SK-N-SH (cell line): ENCODE results near the gene GALM. TPM values are rescaled to one million over a fixed set of nuclear protein-coding genes. Genes with fewer than 3 reads are reported as not detected.

Source experiments
- CTCF ChIA-PET: fragments of 300-600, 350-600 bp; formaldehyde crosslinking; extraction: SDS; loops from one replicate; lab custom pipeline; 2021; lab: Yijun Ruan, JAX
- POLR2A ChIA-PET: fragments of 350-600 bp; sonication (Branson Sonifier 250); formaldehyde crosslinking; extraction: SDS; loops from one replicate; lab custom pipeline; 2020; ENCODE audit warnings: antibody characterized with exemption, inconsistent platforms; lab: Yijun Ruan, JAX
- DNase-seq: peaks from one replicate; pipeline ENCODE4 v3.0.0; 2012
- H2AFZ ChIP-seq: fragments of 200-600 bp; sonication (generic); 2 replicates; pipeline ENCODE4 v1.8.1; 2016; ENCODE audit warnings: antibody characterized with exemption, mild to moderate bottlenecking, low read depth
- H3F3A ChIP-seq: fragments of 200-600 bp; sonication (generic); replicated peaks from 2 replicates; pipeline ENCODE3; 2016; ENCODE audit warnings: antibody characterized with exemption, mild to moderate bottlenecking; ENCODE audit not compliant: insufficient read depth
- H3K27ac ChIP-seq, 2 experiments: fragments of 200-500 bp in 1 of 2; fragments of 200-600 bp in 1 of 2; sonication (Bioruptor generic) in 1 of 2; sonication (generic), shearing (Covaris generic) in 1 of 2; 2 replicates each; pipeline versions ENCODE4 v1.5.1 to v1.6.1; 2014 to 2016; ENCODE audit warnings: low read depth in 2 of 2, inconsistent platforms in 1 of 2, low read length in 1 of 2, mild to moderate bottlenecking in 1 of 2, mixed read lengths in 1 of 2
- H3K27me3 ChIP-seq: fragments of 200-600 bp; sonication (generic), shearing (Covaris generic); 2 replicates; pipeline ENCODE4 v1.6.1; 2016; ENCODE audit warnings: mixed run types; ENCODE audit not compliant: insufficient read depth
- H3K36me3 ChIP-seq, 2 experiments: fragments of 200-500 bp in 1 of 2; fragments of 200-600 bp in 1 of 2; sonication (Bioruptor generic) in 1 of 2; sonication (generic) in 1 of 2; replicated peaks in 1 of 2; 2 replicates each; pipeline versions ENCODE3 to v1.5.1; 2014 to 2016; ENCODE audit warnings: low read length in 1 of 2, mild to moderate bottlenecking in 1 of 2; ENCODE audit not compliant: insufficient read depth in 2 of 2, control insufficient read depth in 1 of 2
- H3K4me1 ChIP-seq, 2 experiments: fragments of 200-500 bp in 1 of 2; fragments of 200-600 bp in 1 of 2; sonication (Bioruptor generic) in 1 of 2; sonication (generic), shearing (Covaris generic) in 1 of 2; 2 replicates each; pipeline versions ENCODE4 v1.5.1 to v1.6.1; 2014 to 2016; ENCODE audit warnings: low read depth in 1 of 2, low read length in 1 of 2, mixed run types in 1 of 2; ENCODE audit not compliant: insufficient read depth in 2 of 2, control insufficient read depth in 1 of 2
- H3K4me2 ChIP-seq: fragments of 200-600 bp; sonication (generic), shearing (Covaris generic); 2 replicates; pipeline ENCODE4 v1.6.1; 2017; ENCODE audit warnings: mixed run types
- H3K4me3 ChIP-seq, 2 experiments: fragments of 200-500 bp in 1 of 2; fragments of 200-600 bp in 1 of 2; sonication (Bioruptor generic) in 1 of 2; sonication (generic), shearing (Covaris generic) in 1 of 2; 2 replicates each; pipeline versions ENCODE4 v1.5.1 to v1.8.1; 2014 to 2016; ENCODE audit warnings: low read depth in 2 of 2, inconsistent platforms in 1 of 2, low read length in 1 of 2, mild to moderate bottlenecking in 1 of 2, mixed read lengths in 1 of 2, moderate library complexity in 1 of 2
- H3K79me2 ChIP-seq: fragments of 200-600 bp; sonication (generic); 2 replicates; pipeline ENCODE4 v1.8.1; 2017; ENCODE audit warnings: mild to moderate bottlenecking; ENCODE audit not compliant: insufficient read depth
- H3K9ac ChIP-seq: fragments of 200-600 bp; sonication (generic); 2 replicates; pipeline ENCODE4 v1.6.1; 2017; ENCODE audit warnings: mixed run types
- H3K9me2 ChIP-seq: fragments of 200-600 bp; sonication (generic); 2 replicates; pipeline ENCODE4 v1.6.1; 2017; ENCODE audit warnings: mixed run types
- H3K9me3 ChIP-seq: fragments of 200-600 bp; sonication (generic); 2 replicates; pipeline ENCODE4 v1.6.1; 2017; ENCODE audit warnings: mixed run types, mild to moderate bottlenecking, moderate library complexity
- H4K20me1 ChIP-seq: fragments of 200-600 bp; sonication (generic); 2 replicates; pipeline ENCODE4 v1.6.1; 2017; ENCODE audit warnings: mild to moderate bottlenecking, mixed run types; ENCODE audit not compliant: insufficient read depth
- CHD2 ChIP-seq: fragments of 150-350 bp; IDR thresholded peaks from 2 replicates; pipeline ENCODE4 v1.6.1; 2018; ENCODE audit warnings: low read length; ENCODE audit not compliant: partially characterized antibody
- EP300 ChIP-seq, 2 experiments: IDR thresholded peaks; 2 replicates each; pipeline versions ENCODE4 v1.4.0 to v1.6.1; 2012; ENCODE audit warnings: borderline replicate concordance in 1 of 2, low read depth in 1 of 2, low read length in 1 of 2
- EZH2phosphoT487 ChIP-seq: fragments of 200-600 bp; sonication (generic); IDR thresholded peaks from 2 replicates; pipeline ENCODE4 v1.6.1; 2017; ENCODE audit warnings: low read depth, mixed run types, mild to moderate bottlenecking, antibody characterized with exemption, moderate library complexity, borderline replicate concordance
- FOXM1 ChIP-seq: IDR thresholded peaks from 2 replicates; pipeline ENCODE4 v1.4.0; 2012; ENCODE audit warnings: low read depth, mild to moderate bottlenecking
- GABPA ChIP-seq: IDR thresholded peaks from 2 replicates; pipeline ENCODE4 v1.4.0; 2012; ENCODE audit warnings: low read depth, mild to moderate bottlenecking
- GATA2 ChIP-seq: sonication (generic); formaldehyde crosslinking; IDR thresholded peaks from 2 replicates; pipeline ENCODE4 v1.5.0; 2020; ENCODE audit warnings: mild to moderate bottlenecking, missing genetic modification reagents
- JUND ChIP-seq: IDR thresholded peaks from 2 replicates; pipeline ENCODE4 v1.4.0; 2012
- MEF2A ChIP-seq: IDR thresholded peaks from 2 replicates; pipeline ENCODE4 v1.4.0; 2012; ENCODE audit warnings: low read depth, borderline replicate concordance
- NFIC ChIP-seq: IDR thresholded peaks from 2 replicates; pipeline ENCODE4 v1.4.0; 2012; ENCODE audit warnings: borderline replicate concordance
- NRF1 ChIP-seq: IDR thresholded peaks from 2 replicates; pipeline ENCODE4 v1.6.1; 2012; ENCODE audit warnings: low read depth, mild to moderate bottlenecking, low read length
- PBX3 ChIP-seq: IDR thresholded peaks from 2 replicates; pipeline ENCODE4; 2012
- POLR2AphosphoS5 ChIP-seq: IDR thresholded peaks from 2 replicates; pipeline ENCODE4 v1.6.1; 2012; ENCODE audit warnings: low read depth, low read length
- RAD21 ChIP-seq: IDR thresholded peaks from 2 replicates; pipeline ENCODE4 v1.6.1; 2012; ENCODE audit warnings: mild to moderate bottlenecking, low read length
- RFX5 ChIP-seq: IDR thresholded peaks from 2 replicates; pipeline ENCODE4 v1.6.1; 2012; ENCODE audit warnings: mild to moderate bottlenecking, improper control_type of control experiment, low read length
- TAF1 ChIP-seq: IDR thresholded peaks from 2 replicates; pipeline ENCODE4 v1.6.1; 2012; ENCODE audit warnings: low read depth, mild to moderate bottlenecking, low read length, moderate library complexity, borderline replicate concordance
- TCF12 ChIP-seq: IDR thresholded peaks from 2 replicates; pipeline ENCODE4 v1.4.0; 2012
- TEAD4 ChIP-seq: IDR thresholded peaks from 2 replicates; pipeline ENCODE4 v1.4.0; 2012; ENCODE audit warnings: mild to moderate bottlenecking, borderline replicate concordance; ENCODE audit not compliant: insufficient read depth
- USF2 ChIP-seq: fragments of 150-350 bp; IDR thresholded peaks from 2 replicates; pipeline ENCODE4 v1.6.1; 2017; ENCODE audit warnings: antibody characterized with exemption, low read length, low read depth, borderline replicate concordance
- YY1 ChIP-seq: IDR thresholded peaks from 2 replicates; pipeline ENCODE4 v1.4.0; 2012; ENCODE audit warnings: low read depth, mild to moderate bottlenecking
- WGBS: methylation state at CpG from one replicate; pipeline ENCODE4 v1.1.6; 2017; ENCODE audit warnings: low lambda C conversion rate; 5-methylcytosine and 5-hydroxymethylcytosine counted together
- polyA plus RNA-seq, 3 experiments: library from polyadenylated mRNA; depleted of rRNA; stranded (reverse); fragments of >200 nt; gene quantifications; 2 replicates each; pipeline ENCODE4 v1.2.3, GENCODE V29; 2012
- TF ChIP-seq, protein P1 (sequence below): IDR thresholded peaks from 2 replicates; pipeline ENCODE4 v1.6.1; 2012; ENCODE audit warnings: mild to moderate bottlenecking, low read depth, low read length, moderate library complexity
- TF ChIP-seq, protein P2 (sequence below): IDR thresholded peaks from 2 replicates; pipeline ENCODE4 v1.4.0; 2012; ENCODE audit warnings: low read depth, borderline replicate concordance
- TF ChIP-seq, protein P3 (sequence below): fragments of 150-350 bp; IDR thresholded peaks from 2 replicates; pipeline ENCODE4 v1.6.1; 2016; ENCODE audit warnings: mild to moderate bottlenecking, low read depth, low read length

Gene GALM
- polyA plus RNA-seq, 1 of the 3 experiments (the other 2 are of a cell fraction), result 17.9 TPM

DNA sequence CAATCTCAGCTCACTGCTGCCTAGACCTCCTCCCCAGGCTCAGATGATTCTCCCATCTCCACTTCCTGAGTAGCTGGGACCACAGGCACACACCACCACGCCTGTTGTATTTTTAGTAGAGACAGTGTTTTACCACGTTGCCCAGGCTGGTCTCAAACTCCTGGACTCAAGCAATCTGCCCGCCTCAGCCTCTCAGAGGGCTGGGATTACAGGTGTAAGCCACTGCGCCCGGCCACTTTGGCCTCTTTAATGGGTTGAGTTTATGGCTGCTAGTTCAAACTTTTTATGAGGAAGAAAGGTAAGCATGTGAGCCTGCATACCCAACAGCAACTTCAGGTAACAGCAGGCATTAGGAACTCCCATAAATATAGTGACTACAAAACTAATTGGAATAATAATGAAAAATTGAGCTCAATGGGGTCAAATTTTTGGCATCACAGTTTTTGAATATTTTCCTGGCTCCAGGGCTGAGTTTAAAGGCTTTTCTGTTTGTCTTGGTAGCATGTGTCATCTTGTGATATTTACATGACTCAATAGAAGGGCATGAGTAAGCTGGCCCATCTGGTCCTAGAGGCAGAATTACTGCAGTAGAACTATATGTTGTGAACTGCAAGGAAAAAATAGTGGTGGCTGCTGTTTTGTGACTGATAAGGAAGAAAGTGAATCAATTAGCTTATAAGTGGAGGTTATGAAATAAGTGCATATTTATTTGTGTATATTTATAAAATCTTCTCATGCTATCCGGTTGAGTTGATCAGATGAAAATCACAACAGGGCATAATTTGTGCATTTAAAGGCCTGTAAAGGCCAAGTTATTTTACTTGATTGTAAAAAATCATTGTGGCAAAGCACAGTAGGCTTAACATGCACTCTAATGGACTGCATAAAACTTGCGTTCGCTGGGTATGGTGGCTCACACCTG, 24.8 kb downstream of the GALM start (continued):
- peak; percentile 64; the same call in 1 of the 2 replicates for TF ChIP-seq TEAD4
- no peak for TF ChIP-seq EZH2phosphoT487
- peak; percentile 78 for TF ChIP-seq NFIC
- peak; percentile 92 for TF ChIP-seq JUND

DNA sequence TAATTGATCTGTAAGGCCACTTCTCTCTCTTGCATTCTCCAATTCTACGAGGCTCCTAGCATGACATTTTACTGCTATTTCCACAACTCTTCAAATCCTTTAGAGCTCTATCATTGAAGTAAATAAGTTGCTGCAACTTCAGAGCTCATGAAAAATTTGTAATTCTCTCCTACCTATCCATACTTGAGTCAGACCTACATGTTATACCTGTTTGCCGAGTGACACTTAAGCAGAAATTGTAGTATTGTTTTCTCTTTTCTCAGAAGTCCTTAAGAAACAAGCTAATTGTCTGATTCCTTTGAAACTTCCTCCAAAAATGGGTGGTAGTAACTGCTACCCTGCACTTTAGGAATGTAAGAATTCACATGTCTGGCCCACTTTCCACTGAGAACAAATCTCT, 26.1 kb downstream of the GALM start:
- Histone ChIP-seq H4K20me1 (no peaks in the 10 kb centered on the region), H3K27me3 (no peaks in the 10 kb centered on the region), H3K9me2 (no peaks in the 10 kb centered on the region), H3K79me2 (no peaks in the 10 kb centered on the region), H3K4me2 (no peak overlapping the region), H3K4me1 (peaks cover 0 to 16% of the 10 kb centered on the region in 2 experiments; a peak in 3 of 4 replicates), H3K27ac (peak overlapping the region in 1 of 2 experiments; percentile 88; a peak in 1 of 4 replicates), H2AFZ (no peak overlapping the region), H3F3A (peaks cover 15% of the 10 kb centered on the region), H3K4me3 (no peak overlapping the region), H3K9me3 (no peaks in the 10 kb centered on the region), H3K9ac (no peak overlapping the region), H3K36me3 (no peaks in the 10 kb centered on the region)
- WGBS, result 95% methylated on average over 2 of the region's 2 CpGs
- no peak for DNase-seq
- ChIA-PET CTCF (interaction anchor here (1.2 to 1.3 kb wide), 2 partner anchors 13 to 157 kb away, joined by 3 read pairs; no protein-coding TSS in a partner anchor), POLR2A (interaction anchor here (0.6 to 0.7 kb wide), 2 partner anchors 153 to 180 kb away, joined by 3 to 5 read pairs; no protein-coding TSS in a partner anchor)
- TF ChIP-seq NRF1, result no peak
- TF ChIP-seq, protein P1, sequence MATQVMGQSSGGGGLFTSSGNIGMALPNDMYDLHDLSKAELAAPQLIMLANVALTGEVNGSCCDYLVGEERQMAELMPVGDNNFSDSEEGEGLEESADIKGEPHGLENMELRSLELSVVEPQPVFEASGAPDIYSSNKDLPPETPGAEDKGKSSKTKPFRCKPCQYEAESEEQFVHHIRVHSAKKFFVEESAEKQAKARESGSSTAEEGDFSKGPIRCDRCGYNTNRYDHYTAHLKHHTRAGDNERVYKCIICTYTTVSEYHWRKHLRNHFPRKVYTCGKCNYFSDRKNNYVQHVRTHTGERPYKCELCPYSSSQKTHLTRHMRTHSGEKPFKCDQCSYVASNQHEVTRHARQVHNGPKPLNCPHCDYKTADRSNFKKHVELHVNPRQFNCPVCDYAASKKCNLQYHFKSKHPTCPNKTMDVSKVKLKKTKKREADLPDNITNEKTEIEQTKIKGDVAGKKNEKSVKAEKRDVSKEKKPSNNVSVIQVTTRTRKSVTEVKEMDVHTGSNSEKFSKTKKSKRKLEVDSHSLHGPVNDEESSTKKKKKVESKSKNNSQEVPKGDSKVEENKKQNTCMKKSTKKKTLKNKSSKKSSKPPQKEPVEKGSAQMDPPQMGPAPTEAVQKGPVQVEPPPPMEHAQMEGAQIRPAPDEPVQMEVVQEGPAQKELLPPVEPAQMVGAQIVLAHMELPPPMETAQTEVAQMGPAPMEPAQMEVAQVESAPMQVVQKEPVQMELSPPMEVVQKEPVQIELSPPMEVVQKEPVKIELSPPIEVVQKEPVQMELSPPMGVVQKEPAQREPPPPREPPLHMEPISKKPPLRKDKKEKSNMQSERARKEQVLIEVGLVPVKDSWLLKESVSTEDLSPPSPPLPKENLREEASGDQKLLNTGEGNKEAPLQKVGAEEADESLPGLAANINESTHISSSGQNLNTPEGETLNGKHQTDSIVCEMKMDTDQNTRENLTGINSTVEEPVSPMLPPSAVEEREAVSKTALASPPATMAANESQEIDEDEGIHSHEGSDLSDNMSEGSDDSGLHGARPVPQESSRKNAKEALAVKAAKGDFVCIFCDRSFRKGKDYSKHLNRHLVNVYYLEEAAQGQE, result no peak
- TF ChIP-seq TEAD4, result no peak
- TF ChIP-seq, protein P2, sequence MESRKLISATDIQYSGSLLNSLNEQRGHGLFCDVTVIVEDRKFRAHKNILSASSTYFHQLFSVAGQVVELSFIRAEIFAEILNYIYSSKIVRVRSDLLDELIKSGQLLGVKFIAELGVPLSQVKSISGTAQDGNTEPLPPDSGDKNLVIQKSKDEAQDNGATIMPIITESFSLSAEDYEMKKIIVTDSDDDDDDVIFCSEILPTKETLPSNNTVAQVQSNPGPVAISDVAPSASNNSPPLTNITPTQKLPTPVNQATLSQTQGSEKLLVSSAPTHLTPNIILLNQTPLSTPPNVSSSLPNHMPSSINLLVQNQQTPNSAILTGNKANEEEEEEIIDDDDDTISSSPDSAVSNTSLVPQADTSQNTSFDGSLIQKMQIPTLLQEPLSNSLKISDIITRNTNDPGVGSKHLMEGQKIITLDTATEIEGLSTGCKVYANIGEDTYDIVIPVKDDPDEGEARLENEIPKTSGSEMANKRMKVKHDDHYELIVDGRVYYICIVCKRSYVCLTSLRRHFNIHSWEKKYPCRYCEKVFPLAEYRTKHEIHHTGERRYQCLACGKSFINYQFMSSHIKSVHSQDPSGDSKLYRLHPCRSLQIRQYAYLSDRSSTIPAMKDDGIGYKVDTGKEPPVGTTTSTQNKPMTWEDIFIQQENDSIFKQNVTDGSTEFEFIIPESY, result no peak
- TF ChIP-seq GABPA, result no peak
- TF ChIP-seq TAF1, result no peak
- TF ChIP-seq USF2, result no peak
- TF ChIP-seq RAD21, result no peak
- TF ChIP-seq, protein P3, sequence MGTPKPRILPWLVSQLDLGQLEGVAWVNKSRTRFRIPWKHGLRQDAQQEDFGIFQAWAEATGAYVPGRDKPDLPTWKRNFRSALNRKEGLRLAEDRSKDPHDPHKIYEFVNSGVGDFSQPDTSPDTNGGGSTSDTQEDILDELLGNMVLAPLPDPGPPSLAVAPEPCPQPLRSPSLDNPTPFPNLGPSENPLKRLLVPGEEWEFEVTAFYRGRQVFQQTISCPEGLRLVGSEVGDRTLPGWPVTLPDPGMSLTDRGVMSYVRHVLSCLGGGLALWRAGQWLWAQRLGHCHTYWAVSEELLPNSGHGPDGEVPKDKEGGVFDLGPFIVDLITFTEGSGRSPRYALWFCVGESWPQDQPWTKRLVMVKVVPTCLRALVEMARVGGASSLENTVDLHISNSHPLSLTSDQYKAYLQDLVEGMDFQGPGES, result no peak
- TF ChIP-seq EP300 (IDR thresholded peaks at IDR 0.05; ENCODE audit: borderline replicate concordance in 1 of 2, low read depth in 1 of 2, low read length in 1 of 2), result no peak
- no peak for TF ChIP-seq MEF2A
- no peak for TF ChIP-seq FOXM1
- TF ChIP-seq GATA2, result no peak
- TF ChIP-seq TCF12, result no peak
- no peak for TF ChIP-seq YY1
- no peak for TF ChIP-seq RFX5
- no peak for TF ChIP-seq PBX3
- TF ChIP-seq POLR2AphosphoS5, result no peak
- TF ChIP-seq CHD2, result no peak
